ENCODE results near the gene NCKAP1. TPM values are rescaled to one million over a fixed set of nuclear protein-coding genes. Genes with fewer than 3 reads are reported as not detected.

NCKAP1 gene
- total and polyA plus RNA-seq, 10 of the 15 experiments (the other 5 are each of a cell fraction or from before 2014, with no cell fraction given) = 0.11 to 1.5 (median 0.52) TPM

DNA sequence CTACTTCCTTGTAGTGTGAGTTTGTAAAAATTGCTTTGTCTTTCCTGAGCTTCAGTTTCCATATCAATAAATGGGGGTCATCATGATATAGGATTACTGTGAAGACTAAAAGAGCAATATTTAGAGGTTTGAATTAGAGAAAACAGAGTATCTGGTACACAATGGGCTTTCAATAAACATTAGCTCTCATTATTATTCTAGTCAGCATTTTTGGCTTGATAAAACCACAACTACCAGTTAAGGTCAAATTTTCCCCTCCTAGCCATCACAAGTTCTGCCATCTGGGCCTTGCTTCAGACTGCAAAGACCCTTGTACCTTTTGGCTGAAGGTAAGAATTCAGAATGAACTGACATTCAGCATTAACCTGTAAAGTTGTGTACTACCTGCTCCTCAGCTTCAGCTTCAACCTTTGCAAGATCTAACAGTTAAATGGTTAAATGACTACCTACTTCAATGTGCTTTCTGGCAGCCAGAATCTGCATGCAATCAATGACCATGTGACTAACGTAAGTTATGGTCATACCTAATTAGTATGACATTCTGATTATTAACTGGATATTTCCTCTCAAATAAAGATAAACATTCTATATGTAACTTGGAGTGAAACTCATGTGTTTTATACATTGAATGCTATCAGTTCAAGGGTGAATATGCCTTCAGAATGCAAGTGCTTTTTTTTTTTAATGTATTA, 119.2 kb downstream of the NCKAP1 start (continued):
- no peak for TF ChIP-seq ZSCAN29 (IDR thresholded peaks at IDR 0.05)
- TF ChIP-seq BHLHE40 (IDR thresholded peaks at IDR 0.05; ENCODE audit: borderline replicate concordance in 1 of 2, low read depth in 2 of 2, low read length in 1 of 2) = no peak
- no peak for TF ChIP-seq SPI1 (IDR thresholded peaks at IDR 0.05; ENCODE audit: borderline replicate concordance, insufficient read depth, low read depth, low read length)
- TF ChIP-seq JUNB (IDR thresholded peaks at IDR 0.05) = no peak

DNA sequence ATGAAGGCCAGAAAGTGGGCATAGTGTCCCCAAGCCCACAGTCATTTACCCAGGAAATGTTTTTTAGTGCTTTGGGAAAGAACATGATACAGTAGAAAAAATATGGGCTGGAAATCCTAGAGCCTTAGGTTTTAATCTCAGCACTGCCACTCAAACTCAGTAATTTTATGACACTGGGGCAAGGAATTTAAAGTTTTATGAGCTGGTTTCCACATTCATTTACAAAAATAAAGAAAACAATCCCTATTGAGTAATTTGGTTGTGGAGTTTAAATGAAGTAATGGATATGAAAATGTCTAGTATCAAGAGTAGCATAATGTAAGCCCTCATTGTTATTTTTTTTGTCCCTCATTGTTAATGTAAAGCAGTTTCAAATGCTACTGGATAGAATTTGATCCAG, 120.3 kb downstream of the NCKAP1 start:
- POLR2A ChIA-PET = no interaction called here
- H3K27ac ChIP-seq (ENCODE audit: control insufficient read depth, insufficient read depth) = no peak overlapping the region
- CTCF ChIA-PET = interaction anchor here (1.5 kb wide), 1 partner anchor 8 kb away, joined by 5 read pairs; no protein-coding TSS in a partner anchor
- ATAC-seq = no peak
- H4K20me1 ChIP-seq (ENCODE audit: control insufficient read depth, insufficient read depth) = no peaks in the 10 kb centered on the region
- H3K36me3 ChIP-seq (ENCODE audit: control insufficient read depth in 2 of 2, insufficient read depth in 2 of 2, low read length in 1 of 2) = no peaks in the 10 kb centered on the region
- no peak for DNase-seq (ENCODE audit: low read depth, low spot score)
- H3K9ac ChIP-seq (ENCODE audit: control insufficient read depth, insufficient read depth, low read length) = no peak overlapping the region
- no peak overlapping the region for H3K4me3 ChIP-seq
- SMC1A ChIA-PET (ENCODE audit: uncharacterized antibody, unreplicated experiment) = interaction anchor here (1.1 to 1.4 kb wide), 2 partner anchors 15 to 17 kb away, joined by 3 to 4 read pairs; no protein-coding TSS in a partner anchor
- intact Hi-C loops (cut with micrococcal nuclease; ENCODE audit: unreplicated experiment) = no loop called here
- H3K79me2 ChIP-seq (ENCODE audit: control insufficient read depth, insufficient read depth, low read length) = no peaks in the 10 kb centered on the region
- no peak overlapping the region for H2AFZ ChIP-seq (ENCODE audit: control insufficient read depth, low read depth, low read length)
- RAD21 ChIA-PET (ENCODE audit: unreplicated experiment) = no interaction called here
- no peaks in the 10 kb centered on the region for H3K27me3 ChIP-seq (replicated peaks in 1 of 2; ENCODE audit: control insufficient read depth in 2 of 2, insufficient read depth in 2 of 2, low read length in 1 of 2)
- in situ Hi-C loops (cut with MboI) = no loop called here
- no peaks in the 10 kb centered on the region for H3K4me1 ChIP-seq (ENCODE audit: control insufficient read depth, insufficient read depth, low read length)
- no peak for FAIRE-seq
- H3K9me3 ChIP-seq (replicated peaks; ENCODE audit: control insufficient read depth, insufficient read depth, low read length) = no peaks in the 10 kb centered on the region
- H3K4me2 ChIP-seq (ENCODE audit: control insufficient read depth, insufficient read depth) = no peak overlapping the region
- no TSS peak for BruUV-seq (replicated peaks)
- TF ChIP-seq SUZ12 (IDR thresholded peaks at IDR 0.05; ENCODE audit: unreplicated experiment) (no peak), SPI1 (IDR thresholded peaks at IDR 0.05; ENCODE audit: borderline replicate concordance, insufficient read depth, low read depth, low read length) (no peak), RELA (IDR thresholded peaks at IDR 0.05; ENCODE audit: borderline replicate concordance, partially characterized antibody) (no peak), POU2F2 (IDR thresholded peaks at IDR 0.05; ENCODE audit: borderline replicate concordance, low read depth, low read length) (no peak), CREM (IDR thresholded peaks at IDR 0.05; ENCODE audit: low read depth) (no peak), TCF7 (IDR thresholded peaks at IDR 0.05; ENCODE audit: borderline replicate concordance) (no peak), PAX5 (IDR thresholded peaks at IDR 0.05; ENCODE audit: borderline replicate concordance, low read depth, low read length) (no peak), TARDBP (IDR thresholded peaks at IDR 0.05; ENCODE audit: borderline replicate concordance) (no peak), SREBF2 (IDR thresholded peaks at IDR 0.05; ENCODE audit: low read length) (no peak), SMAD1 (IDR thresholded peaks at IDR 0.05; ENCODE audit: low read depth, partially characterized antibody) (no peak), MXI1 (IDR thresholded peaks at IDR 0.05; ENCODE audit: low read depth, low read length) (no peak), BRCA1 (IDR thresholded peaks at IDR 0.05; ENCODE audit: low read depth, low read length) (no peak)
- TF ChIP-seq, protein P1, sequence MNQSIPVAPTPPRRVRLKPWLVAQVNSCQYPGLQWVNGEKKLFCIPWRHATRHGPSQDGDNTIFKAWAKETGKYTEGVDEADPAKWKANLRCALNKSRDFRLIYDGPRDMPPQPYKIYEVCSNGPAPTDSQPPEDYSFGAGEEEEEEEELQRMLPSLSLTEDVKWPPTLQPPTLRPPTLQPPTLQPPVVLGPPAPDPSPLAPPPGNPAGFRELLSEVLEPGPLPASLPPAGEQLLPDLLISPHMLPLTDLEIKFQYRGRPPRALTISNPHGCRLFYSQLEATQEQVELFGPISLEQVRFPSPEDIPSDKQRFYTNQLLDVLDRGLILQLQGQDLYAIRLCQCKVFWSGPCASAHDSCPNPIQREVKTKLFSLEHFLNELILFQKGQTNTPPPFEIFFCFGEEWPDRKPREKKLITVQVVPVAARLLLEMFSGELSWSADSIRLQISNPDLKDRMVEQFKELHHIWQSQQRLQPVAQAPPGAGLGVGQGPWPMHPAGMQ (IDR thresholded peaks at IDR 0.05; ENCODE audit: borderline replicate concordance) = no peak
- TF ChIP-seq, protein P2, sequence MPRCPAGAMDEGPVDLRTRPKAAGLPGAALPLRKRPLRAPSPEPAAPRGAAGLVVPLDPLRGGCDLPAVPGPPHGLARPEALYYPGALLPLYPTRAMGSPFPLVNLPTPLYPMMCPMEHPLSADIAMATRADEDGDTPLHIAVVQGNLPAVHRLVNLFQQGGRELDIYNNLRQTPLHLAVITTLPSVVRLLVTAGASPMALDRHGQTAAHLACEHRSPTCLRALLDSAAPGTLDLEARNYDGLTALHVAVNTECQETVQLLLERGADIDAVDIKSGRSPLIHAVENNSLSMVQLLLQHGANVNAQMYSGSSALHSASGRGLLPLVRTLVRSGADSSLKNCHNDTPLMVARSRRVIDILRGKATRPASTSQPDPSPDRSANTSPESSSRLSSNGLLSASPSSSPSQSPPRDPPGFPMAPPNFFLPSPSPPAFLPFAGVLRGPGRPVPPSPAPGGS (IDR thresholded peaks at IDR 0.05; ENCODE audit: borderline replicate concordance, insufficient read depth, low read depth, low read length, poor library complexity, severe bottlenecking) = no peak
- TF ChIP-seq, protein P3, sequence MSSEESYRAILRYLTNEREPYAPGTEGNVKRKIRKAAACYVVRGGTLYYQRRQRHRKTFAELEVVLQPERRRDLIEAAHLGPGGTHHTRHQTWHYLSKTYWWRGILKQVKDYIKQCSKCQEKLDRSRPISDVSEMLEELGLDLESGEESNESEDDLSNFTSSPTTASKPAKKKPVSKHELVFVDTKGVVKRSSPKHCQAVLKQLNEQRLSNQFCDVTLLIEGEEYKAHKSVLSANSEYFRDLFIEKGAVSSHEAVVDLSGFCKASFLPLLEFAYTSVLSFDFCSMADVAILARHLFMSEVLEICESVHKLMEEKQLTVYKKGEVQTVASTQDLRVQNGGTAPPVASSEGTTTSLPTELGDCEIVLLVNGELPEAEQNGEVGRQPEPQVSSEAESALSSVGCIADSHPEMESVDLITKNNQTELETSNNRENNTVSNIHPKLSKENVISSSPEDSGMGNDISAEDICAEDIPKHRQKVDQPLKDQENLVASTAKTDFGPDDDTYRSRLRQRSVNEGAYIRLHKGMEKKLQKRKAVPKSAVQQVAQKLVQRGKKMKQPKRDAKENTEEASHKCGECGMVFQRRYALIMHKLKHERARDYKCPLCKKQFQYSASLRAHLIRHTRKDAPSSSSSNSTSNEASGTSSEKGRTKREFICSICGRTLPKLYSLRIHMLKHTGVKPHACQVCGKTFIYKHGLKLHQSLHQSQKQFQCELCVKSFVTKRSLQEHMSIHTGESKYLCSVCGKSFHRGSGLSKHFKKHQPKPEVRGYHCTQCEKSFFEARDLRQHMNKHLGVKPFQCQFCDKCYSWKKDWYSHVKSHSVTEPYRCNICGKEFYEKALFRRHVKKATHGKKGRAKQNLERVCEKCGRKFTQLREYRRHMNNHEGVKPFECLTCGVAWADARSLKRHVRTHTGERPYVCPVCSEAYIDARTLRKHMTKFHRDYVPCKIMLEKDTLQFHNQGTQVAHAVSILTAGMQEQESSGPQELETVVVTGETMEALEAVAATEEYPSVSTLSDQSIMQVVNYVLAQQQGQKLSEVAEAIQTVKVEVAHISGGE (CRISPR knock-in tag; IDR thresholded peaks at IDR 0.05) = no peak
